Mammary epithelial cell (primary cell): ENCODE results near the gene FAM47B.

Experiments used
- EZH2 ChIP-seq: IDR thresholded peaks from 2 replicates; pipeline ENCODE4 v1.6.1; 2012; ENCODE audit warnings: low read length, inconsistent platforms, borderline replicate concordance
- TF ChIP-seq, protein P1 (sequence below), 2 donors: IDR thresholded peaks in 1 of 2; conservative IDR thresholded peaks in 1 of 2; 2 replicates each; pipeline ENCODE4 v1.5.1; 2011 to 2012; ENCODE audit warnings: inconsistent platforms in 2 of 2, low read length in 2 of 2, mild to moderate bottlenecking in 2 of 2, control low read depth in 1 of 2, low read depth in 1 of 2; ENCODE audit not compliant: insufficient read depth in 1 of 2; ENCODE audit errors: extremely low read depth in 1 of 2

DNA sequence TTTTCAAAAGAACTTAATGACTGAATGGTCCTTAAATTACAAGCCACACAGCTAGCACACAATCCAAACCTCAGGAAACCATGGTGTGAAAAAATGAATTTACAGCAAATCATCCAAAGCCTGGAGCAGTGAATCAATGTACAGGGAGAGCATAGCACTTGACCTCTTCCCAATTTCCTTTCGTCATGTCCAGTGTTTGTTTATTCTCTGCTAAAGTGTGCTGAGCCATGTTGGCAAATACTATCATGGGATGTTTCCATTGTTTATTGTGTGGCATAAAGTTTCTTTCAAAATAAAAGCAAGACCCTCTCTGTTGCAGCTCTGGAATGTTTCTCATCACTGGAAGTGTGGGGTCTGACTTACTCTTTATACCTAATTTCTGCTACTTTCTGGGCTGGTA is 25.4 kb upstream of the FAM47B start:
- TF ChIP-seq, protein P1, sequence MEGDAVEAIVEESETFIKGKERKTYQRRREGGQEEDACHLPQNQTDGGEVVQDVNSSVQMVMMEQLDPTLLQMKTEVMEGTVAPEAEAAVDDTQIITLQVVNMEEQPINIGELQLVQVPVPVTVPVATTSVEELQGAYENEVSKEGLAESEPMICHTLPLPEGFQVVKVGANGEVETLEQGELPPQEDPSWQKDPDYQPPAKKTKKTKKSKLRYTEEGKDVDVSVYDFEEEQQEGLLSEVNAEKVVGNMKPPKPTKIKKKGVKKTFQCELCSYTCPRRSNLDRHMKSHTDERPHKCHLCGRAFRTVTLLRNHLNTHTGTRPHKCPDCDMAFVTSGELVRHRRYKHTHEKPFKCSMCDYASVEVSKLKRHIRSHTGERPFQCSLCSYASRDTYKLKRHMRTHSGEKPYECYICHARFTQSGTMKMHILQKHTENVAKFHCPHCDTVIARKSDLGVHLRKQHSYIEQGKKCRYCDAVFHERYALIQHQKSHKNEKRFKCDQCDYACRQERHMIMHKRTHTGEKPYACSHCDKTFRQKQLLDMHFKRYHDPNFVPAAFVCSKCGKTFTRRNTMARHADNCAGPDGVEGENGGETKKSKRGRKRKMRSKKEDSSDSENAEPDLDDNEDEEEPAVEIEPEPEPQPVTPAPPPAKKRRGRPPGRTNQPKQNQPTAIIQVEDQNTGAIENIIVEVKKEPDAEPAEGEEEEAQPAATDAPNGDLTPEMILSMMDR (conservative IDR thresholded peaks at IDR 0.05 in 1 of 2, IDR thresholded peaks at IDR 0.05 in 1 of 2; ENCODE audit: extremely low read depth in 1 of 2, insufficient read depth in 1 of 2, low read depth in 1 of 2, low read length in 2 of 2) = no peak
- TF ChIP-seq EZH2 = no peak
